Activated CD4-positive, alpha-beta T cell treated with anti-CD3 and anti-CD28 coated beads, Interleukin-2, amount 50 U/mL, for 24 hours (primary cell): ENCODE results near the gene CDH13.

Experiments used
- DNase-seq, 2 donors: peaks; one replicate each; pipeline ENCODE4 v3.0.0-alpha.2; 2020; ENCODE audit warnings: low read depth in 1 of 2, low spot score in 1 of 2

CDH13 gene

DNA sequence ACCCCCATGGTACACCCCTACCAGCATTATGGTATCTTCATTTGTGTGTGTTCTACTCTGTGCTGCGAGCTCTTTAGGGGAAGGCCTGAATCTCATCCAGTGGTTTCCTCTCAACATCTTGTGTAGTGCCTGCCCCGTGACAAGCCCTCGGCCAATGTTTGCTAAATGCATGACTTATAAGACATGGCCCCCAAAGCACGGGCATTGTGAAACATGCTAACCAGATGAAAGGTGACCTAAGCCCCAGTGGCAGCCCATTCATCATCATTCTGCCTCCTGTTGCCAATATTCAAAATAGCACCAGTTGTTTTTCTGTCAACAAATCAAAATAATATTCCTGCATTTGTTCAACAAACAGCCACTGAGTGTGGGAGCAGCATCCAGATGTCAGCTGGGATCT is 1072.2 kb downstream of the CDH13 start:
- DNase-seq: no peak

DNA sequence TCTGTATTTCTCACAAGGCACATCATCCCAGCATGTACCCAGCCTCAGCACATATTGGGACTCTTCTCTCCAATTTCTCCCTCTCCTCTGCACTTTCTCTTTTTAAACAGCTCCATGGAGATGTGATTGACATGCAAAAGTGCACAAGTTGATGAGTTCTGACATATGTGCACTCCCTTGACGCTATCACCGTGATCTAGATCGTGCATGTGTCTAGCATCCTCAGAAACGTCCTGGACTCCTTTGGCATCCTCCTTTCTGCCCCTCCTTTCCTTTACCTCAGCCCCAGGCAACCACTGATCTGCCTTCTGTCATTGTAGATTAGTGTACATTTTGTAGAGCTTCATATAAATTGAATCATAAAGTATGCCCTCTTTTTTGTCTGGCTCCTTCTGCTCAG is 1073.0 kb downstream of the CDH13 start:
- DNase-seq: no peak

DNA sequence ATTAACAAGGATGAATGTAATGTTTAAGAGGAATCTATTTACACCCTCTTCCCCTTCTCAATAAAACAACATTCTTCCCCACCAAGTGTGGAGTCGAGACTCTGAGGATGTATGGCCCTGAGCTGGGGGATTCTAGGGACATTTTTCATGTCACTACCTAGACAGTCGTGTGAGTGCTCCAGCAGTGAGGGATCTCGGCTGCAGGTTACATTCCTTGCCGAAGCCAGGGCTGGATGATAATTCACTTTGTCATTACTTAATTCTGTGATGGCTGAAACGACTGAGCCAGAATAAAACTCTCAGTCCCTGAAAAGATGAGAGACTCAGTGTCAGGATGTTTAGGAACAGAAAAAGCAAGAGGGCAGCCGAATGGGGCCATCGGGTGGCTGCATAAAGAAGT is 1074.1 kb downstream of the CDH13 start:
- no peak for DNase-seq

DNA sequence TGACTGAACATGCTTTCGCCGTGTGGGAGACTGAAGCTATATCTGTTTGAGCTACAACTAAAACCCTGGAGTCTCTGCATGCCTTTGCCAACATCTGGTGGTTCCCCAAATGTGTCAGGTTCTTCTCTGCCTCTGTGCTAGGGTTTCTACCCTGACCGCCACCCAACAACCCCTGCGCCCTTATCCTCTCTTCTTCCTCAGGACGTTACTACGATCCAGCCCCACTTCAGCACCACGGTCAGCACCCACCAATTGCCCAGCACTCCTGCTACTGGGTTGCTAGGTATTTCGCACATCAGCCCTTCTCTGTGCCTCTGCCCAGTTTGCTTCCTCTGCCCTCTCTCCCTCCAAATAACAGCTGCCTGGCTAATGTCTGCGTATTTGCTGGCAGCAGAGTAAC is 1074.7 kb downstream of the CDH13 start:
- no peak for DNase-seq

DNA sequence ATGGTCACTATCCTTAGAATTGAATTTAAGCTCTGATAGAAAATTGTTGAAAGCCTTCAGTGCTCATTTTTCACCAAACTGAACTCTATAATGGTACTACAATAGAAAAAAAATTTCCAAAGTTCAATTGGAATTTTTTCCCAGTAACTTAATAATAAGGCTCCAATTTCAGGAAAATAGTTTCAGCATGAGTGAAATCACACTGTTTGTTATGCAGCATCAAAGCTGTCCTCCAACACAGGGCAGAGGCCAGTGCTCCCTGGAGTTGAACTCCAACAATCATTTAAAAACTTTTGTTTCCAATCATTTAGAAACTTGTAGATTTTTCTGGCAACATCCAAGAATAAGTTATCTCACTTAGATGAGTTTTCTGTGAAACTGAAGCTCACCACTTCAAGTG is 1077.9 kb downstream of the CDH13 start:
- no peak for DNase-seq

DNA sequence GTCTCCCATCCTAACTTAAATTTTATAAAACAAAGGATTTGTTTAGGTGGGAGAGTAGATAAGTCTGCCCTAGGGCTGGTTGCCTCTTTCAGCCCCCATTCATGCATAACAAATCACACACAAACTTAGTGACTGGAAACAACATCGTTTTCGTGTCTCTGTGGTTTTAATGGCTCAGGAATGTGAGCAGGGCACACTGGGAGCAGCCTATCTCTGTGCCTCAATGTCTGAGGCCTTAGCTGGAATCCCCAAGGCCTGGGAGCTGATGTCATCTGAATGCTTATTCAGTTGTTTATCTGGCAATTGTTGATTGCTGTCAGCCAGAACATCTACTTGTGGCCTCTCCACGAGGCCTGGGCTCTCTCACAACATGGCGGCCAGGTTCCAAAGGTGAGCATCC is 1079.1 kb downstream of the CDH13 start:
- DNase-seq: no peak

DNA sequence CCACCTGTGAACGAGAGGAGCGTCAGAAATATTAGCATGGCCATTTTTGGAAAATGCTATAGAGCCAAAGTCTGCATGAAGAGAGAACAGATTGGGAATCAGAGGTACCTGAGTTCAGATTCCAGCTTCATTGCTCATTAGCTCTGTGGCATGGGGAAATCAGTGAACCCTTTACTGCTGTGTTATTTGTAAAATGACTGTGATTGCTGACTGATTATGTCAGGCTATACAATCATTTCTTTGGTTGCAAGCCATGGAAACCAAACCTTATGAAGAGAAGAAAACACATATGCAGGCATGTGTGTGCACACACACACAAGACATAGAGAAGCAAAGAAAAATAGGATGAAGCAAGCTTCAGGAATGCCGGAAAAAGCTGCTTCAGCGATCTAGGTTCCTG is 1079.6 kb downstream of the CDH13 start:
- no peak for DNase-seq

DNA sequence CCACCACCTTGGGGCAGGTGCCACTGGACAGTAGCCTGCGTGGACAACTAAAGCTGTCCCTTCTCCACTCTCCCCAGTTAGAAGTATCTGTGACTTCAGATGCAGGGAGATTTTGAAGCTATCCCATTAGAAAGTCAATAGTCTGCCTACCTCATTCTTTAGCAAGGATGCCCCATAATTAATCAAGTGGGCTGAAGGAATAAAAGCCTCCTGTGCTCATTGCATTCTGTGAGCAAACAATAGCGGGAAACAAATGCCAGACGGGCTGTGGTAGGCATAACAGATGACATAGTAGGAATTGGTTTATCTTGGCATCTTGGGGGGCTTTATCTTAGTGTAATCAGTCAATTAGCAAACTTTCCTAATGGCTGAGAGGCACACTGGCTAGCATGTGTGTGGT is 1084.3 kb downstream of the CDH13 start:
- DNase-seq: no peak

DNA sequence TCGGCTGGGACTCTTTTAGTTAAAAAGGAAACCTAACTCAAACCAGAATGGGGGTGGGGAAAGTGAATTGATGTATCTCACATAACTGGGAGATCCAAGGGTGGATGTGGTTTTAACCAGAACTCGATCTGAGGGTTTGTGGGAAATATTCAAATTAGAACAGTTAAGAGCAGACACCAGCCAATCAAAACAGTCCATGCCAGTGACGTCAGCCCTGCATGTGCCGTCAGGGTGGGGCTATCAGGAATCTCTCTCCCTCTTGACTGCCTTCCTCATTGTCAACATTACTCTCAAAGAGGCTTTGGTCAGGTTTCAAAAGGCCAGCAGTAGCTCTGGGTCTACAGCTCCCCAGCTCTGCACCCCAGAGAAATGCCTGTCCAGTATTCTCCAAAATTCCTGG is 1086.8 kb downstream of the CDH13 start:
- DNase-seq: no peak

DNA sequence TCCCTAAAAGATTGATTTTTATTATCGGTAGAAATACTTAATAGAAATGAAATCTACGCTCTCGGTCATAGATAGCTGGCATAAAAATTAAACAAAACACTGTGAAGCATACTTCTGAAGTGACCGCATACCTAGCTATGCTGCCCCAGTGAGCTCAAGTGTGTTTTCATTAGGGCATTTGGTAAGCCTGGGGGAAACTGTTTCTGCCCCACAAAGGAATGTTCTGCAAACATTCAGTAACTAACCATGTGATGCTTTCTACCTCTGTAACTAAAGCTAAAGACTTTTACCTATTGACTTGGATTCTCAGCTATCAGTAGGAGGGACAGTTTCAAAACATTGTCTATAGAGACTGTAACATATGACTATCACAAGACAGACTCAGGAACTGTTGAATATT is 1087.5 kb downstream of the CDH13 start:
- DNase-seq: no peak

DNA sequence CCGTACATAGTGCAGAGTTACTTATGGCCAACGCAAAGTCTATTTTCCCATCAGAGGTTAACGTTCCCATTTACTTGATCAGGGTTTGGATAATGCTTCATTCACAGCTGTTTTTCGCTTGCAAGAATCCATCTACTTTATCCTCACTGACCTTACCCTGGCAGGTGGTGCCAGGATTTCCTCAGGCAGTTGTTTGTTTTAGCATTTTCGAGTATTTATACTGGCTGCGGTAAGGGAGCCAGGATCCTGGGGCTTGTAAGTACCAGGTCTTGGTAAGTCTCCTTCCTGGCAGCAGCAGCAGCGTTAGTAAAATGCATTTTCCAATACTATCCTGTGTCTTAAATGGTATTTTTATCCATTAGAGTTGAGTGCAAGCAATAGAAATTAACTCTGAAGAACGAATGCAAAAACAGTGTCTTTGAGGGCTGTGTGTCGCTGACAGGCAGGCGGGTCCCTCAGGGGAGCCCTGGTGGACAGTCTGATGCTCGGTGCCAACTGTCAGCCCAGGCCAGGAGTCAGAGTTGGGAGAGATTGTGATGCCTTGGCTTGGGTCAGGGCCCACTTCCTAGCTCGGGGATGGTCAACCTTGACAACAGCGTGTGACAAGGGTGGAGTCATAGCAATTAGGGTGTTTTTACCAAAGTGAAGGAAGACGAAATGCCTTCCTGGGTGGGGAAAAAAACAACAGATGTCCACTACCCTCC is 1088.6 kb downstream of the CDH13 start:
- DNase-seq: no peak

DNA sequence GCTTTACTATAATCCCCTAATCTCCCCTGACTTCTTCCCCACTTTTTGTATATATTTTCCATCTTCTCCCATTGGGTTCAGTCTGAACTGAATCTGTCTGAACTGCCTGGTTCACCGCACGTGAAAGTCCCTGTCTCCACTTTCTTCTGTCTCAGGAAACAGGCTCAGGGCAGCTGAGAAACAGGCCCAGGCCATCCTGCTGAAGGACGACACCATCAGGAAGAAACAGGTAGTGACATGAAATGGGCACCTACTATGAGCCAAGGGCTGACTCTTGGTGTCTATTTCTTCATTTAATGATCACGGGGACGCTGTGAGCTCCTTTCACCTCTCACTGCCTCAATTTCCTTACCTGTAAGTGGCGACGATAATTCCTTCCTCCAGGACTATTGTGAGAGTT is 1090.5 kb downstream of the CDH13 start:
- DNase-seq: no peak

DNA sequence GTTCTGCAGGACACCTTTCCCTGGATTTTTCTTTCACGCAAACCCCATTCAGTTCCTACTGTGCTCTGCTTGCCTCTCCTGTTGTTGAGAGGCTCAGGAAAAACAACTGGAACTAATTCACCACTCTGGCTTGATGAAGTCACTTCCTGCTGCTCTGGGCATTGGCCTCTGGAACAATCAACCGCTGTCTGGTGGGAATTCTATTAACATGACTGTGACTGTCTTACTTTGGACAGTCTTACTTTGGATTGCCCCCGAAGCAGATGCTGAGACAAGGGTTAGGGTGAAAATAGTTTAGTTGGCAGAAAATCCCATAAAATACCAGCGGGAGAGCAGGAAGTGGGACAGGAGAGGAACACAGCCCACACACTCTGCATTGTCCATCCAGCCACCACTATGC is 1091.0 kb downstream of the CDH13 start:
- DNase-seq: no peak

DNA sequence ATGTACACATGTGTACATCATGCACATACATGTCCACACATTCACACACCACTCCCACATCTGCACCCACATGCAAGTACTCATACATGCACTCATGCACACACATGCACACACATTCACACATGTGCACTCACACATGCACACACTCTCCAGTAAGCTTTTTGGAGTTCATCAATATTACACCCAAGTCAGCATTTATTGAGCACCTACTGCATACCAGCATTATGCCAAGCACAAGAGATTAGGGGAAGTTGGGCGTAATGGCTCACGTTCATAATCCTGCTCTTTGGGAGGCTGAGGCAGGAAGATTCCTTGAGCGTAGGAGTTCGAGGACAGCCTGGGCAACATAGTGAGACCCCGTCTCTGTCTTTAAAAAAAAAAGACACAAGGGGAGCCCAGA is 1093.4 kb downstream of the CDH13 start:
- no peak for DNase-seq

DNA sequence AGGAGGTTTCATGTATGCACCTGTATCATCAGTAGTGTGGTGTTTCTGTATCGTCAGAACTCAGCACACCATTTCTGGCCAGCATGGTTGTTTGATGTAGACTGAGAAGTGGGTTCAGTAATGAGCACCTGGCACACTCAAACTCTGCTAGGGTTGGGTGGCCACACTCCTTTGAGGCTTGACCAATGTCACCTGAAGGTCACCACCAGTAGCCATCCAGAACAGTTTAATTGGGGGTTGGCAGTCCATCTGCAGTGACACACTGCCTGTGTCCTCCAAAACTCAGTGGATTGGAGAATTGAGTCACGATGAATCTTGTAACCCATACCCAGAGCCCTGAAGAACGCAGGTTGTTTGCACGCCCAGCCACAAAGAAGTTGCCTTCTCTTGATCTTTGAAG is 1094.2 kb downstream of the CDH13 start:
- no peak for DNase-seq

DNA sequence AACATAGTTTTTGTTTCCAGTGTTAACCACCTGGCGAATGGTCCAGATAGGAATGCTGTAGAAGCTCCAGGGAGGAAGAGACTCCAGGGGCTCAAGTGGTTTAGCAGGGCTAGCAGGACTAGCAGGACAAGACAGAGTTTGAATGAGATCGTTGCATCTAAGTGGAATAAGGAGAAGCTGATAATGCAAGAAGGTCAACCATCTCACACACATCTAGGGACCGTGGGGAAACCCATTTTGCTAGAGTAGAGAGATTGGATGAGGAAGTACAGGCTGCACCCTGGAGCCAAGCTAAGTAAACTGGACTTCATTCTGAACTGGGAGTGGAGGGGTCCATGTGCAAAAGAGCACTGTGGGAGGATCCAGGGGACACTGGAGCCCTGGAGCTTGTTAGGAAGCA is 1094.9 kb downstream of the CDH13 start:
- DNase-seq: no peak

DNA sequence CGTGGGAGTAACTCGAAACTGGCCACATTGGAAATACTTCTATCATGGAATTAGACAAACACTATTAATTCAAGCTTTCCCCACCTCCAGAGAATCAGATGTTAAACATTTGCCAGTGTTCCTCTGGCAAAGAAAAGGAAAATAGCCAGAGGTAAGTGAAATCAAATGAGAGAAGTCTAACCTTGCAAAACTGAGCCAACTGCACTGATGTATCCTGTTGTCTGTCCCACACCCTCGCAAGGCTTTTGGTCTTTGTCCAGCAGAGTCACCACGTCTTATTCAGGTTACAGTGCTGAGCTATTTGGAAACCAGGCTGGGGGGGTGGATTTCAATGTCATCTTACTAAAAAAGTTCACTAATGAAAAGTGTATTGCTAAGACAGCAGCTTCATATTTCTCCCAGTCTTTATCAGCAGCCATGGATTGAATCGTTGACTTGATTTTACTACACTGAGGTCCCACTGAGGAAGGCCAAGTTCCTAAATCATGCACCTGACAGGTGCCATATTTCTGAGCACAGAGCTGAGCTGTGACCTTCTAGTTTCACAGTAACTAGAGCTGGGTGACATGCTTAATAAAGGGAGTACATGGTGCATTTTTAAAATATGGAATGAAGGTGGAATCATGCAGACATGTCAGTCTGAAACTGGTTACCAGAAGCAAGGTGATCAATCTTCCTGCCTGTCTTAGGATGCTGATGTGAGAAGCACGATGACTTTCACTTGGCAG is 1095.9 kb downstream of the CDH13 start:
- DNase-seq: no peak

DNA sequence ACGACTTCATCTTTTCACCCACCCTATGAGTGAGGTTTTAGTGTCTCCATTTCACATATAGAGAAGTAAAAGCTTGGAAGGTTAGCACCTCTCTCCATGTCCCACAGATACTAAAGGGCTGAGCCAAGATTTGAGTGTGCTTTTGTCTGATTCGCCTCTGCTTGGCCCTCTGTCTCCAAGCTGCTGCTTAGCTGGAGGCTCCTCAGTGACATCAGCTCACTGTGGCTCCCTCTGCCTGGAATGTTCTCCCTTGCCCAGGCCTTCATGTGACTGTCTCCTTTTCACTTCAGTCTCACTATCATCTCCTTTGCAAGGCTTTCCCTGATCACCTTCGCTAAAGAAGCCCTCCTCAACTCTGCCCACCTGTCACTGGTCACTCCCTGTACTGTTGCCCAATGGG is 1096.5 kb downstream of the CDH13 start:
- DNase-seq: no peak

DNA sequence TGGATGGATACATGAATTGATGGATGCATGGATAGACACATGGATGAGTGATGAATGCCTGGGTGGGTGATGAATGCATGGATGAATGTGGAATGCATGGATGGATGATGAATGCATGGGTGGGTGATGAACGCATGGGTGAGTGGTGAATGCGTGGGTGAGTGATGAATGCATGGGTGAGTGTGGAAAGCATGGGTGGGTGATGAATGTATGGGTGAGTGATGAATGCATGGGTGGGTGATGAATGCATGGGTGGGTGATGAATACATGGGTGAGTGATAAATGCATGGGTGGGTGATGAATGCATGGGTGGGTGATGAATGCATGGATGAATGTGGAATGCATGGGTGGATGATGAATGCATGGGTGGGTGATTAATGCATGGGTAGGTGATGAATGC is 1097.1 kb downstream of the CDH13 start:
- DNase-seq: no peak

DNA sequence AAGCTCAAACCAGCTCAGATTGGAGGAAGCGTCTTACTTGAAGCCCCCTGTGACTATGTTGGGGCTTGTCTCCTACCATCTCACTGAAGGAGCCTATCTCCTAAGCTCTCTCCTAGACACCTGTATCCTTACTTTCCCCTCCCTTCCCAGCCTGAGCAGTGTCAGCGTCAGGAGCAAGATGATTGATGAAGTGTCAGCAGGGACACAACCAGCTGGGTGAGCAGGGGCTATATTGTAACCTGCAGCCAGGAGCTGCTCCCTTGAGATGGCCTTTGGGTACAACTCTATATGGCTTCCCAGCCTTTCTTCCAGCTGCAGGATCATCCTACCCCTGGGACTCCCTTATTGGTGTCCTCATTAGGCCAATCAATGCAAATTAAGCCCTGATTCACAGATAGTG is 1097.8 kb downstream of the CDH13 start:
- DNase-seq: no peak

DNA sequence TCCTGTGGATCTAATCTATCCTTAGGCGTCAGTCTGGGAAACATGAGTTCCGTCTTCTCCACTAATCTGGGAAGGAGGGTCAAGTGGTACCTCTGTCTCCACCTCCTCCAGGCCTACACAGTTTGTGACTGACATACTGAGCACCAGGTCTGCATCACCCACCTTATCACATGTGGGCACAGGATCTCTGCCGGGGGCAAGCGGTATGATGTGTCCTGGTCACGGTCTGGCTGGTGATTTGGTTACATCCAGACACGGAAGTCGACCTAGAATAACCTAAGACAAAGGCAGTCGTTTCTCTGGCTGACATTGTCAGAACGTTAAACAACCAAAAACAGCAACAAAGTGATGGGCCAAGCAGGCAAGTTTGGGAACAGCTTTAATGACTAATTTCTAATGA is 1098.5 kb downstream of the CDH13 start:
- DNase-seq: no peak

DNA sequence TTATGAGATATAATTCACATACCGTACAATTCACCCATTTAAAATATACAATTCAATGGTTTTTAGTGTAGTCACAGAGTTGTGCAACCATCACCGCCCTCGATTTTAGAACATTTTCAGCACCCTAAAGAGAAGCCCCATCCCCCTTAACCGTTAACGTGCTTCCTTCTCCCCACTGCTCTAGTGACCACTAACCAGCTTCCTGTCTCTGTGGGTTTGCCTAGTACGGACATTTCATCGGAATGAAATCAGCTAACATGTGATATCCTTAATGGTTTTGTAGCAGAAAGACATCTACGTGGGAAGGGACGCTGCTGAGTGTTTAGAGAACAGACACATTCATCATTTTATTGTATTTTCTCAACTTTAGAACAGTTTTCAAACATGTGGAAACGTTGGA is 1100.2 kb downstream of the CDH13 start:
- no peak for DNase-seq

DNA sequence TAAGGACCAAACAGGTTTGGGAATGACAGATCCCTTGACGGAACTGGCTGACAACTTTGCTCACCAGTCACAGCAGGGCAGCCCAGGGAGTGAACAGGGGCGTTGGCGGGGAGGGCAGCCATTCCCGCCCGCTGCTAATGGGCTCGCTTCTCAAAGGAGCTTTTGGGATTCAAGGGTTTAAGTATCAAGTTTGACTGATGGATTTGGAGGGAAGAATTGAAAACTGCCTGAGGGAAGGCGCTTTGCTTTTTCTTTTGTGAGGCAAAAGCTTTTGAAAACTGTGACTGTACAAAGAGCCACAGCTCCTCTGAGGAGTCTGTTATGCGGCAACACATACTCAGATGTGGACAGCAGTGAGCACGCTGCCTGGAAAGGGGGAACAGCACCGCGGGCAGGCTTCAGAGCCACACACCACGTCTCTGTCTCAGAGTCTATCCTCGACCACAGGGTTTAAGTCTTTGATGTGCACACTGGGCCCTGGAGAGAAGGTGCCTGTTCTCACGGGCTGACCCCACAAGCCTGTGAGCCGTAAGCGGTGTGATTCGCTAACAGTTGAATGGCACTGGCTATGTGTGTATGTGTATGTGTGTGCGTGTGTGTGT is 1101.1 kb downstream of the CDH13 start:
- no peak for DNase-seq
